Choroid plexus epithelial cell (primary cell): ENCODE measurements around the gene RNF7.
"Not testable (repeated sequence)": the region's sequence is repeated elsewhere in the genome, so short reads cannot be mapped to it uniquely, and the experiment has no call there.

ENCODE experiments used
- DNase-seq: peaks from one replicate; pipeline ENCODE4 v3.0.0-alpha.2; 2010; ENCODE audit warnings: low read depth
- H3K4me3 ChIP-seq: 2 replicates; pipeline ENCODE4 v1.5.1; 2011; ENCODE audit warnings: low read depth, mild to moderate bottlenecking, control low read depth, low read length, moderate library complexity
- CTCF ChIP-seq: conservative IDR thresholded peaks from 2 replicates; pipeline ENCODE4 v1.5.1; 2011; ENCODE audit warnings: low read depth, mild to moderate bottlenecking, control low read depth, inconsistent platforms, low read length, moderate library complexity

RNF7 gene

GRCh38 chr3:141746962-141747361 lies 8.9 kb downstream of the RNF7 start:
- TF ChIP-seq CTCF = no peak
- H3K4me3 ChIP-seq = no peak overlapping the region
- DNase-seq = no peak

GRCh38 chr3:141753399-141753798 lies 15.3 kb downstream of the RNF7 start:
- no peak for TF ChIP-seq CTCF
- no peak overlapping the region for H3K4me3 ChIP-seq
- no peak for DNase-seq

- no peak overlapping the region for H3K4me3 ChIP-seq
- no peak for DNase-seq
- no peak for TF ChIP-seq CTCF
Observed at GRCh38 chr3:141754032-141754431, 15.9 kb downstream of the RNF7 start.

- DNase-seq, H3K4me3 ChIP-seq: not testable (repeated sequence)
Observed at GRCh38 chr3:141762552-141762951, 24.5 kb downstream of the RNF7 start.

- TF ChIP-seq CTCF = no peak
- DNase-seq = no peak
Observed at GRCh38 chr3:141763088-141763750, 25.1 kb downstream of the RNF7 start, which contains the start of gene GRK7. TSS of gene GRK7 (plus strand) at chr3:141763408. CDS start at chr3:141778285, 14,877 bp downstream.

GRCh38 chr3:141764045-141764444 lies 25.9 kb downstream of the RNF7 start:
- TF ChIP-seq CTCF = no peak
- no peak overlapping the region for H3K4me3 ChIP-seq
- no peak for DNase-seq

More at GRCh38 chr3:141763088-141763750, 25.1 kb downstream of the RNF7 start, which contains the start of gene GRK7:
- no peak within 1 kb of the TSS for H3K4me3 ChIP-seq

- TF ChIP-seq CTCF = no peak
- no peak for DNase-seq
- no peak overlapping the region for H3K4me3 ChIP-seq
Observed at GRCh38 chr3:141764465-141764864, 26.4 kb downstream of the RNF7 start.
